ENCODE measurements around the gene GPER1.
A peak's percentile ranks its signal among the peaks of the same experiment; 100 is the strongest.

Gene GPER1

GRCh38 chr7:1094870-1095269 is 7.0 kb downstream of the GPER1 start:
- WGBS (ENCODE audit: extremely low coverage, insufficient coverage, insufficient read length): no CpG with 5 or more reads among the region's 14 CpGs
- Histone ChIP-seq H3K9ac (ENCODE audit: low read length) (no peak overlapping the region), H3K4ac (ENCODE audit: low read depth, low read length) (no peak overlapping the region), H3K18ac (ENCODE audit: low read length) (no peak overlapping the region), H4K8ac (ENCODE audit: low read depth, low read length) (no peak overlapping the region), H3K14ac (ENCODE audit: low read length) (no peak overlapping the region), H2BK120ac (ENCODE audit: insufficient read depth, low read length, poor library complexity) (no peak overlapping the region), H2BK12ac (ENCODE audit: low read length) (no peak overlapping the region), H3K27ac (ENCODE audit: low read depth, low read length) (no peak overlapping the region), H2AK5ac (ENCODE audit: low read length) (no peak overlapping the region), H2BK5ac (ENCODE audit: low read depth, low read length, poor library complexity) (no peak overlapping the region), H4K91ac (ENCODE audit: low read depth, low read length) (no peak overlapping the region), H3K4me3 (ENCODE audit: low read depth, low read length) (no peak overlapping the region), H3K79me2 (ENCODE audit: control insufficient read depth, insufficient read depth, low read length, poor library complexity) (no peaks in the 10 kb centered on the region), H3K4me1 (ENCODE audit: control insufficient read depth in 1 of 2, insufficient read depth in 2 of 2, low read length in 2 of 2) (peaks cover 19 to 29% of the 10 kb centered on the region in 2 experiments), H3K23ac (ENCODE audit: low read length) (no peak overlapping the region), H3K4me2 (ENCODE audit: low read length) (no peak overlapping the region), H3K9me3 (ENCODE audit: insufficient read depth, low read depth, low read length) (peaks cover 7% of the 10 kb centered on the region), H3K27me3 (ENCODE audit: insufficient read depth, low read length) (no peaks in the 10 kb centered on the region), H4K12ac (ENCODE audit: low read depth, low read length) (no peak overlapping the region), H3K36me3 (ENCODE audit: control insufficient read depth in 1 of 2, insufficient read depth in 2 of 2, low read length in 2 of 2) (peaks cover 24 to 29% of the 10 kb centered on the region in 2 experiments), H3K79me1 (ENCODE audit: low read length) (no peaks in the 10 kb centered on the region), H2AFZ (ENCODE audit: insufficient read depth, low read length, poor library complexity) (no peak overlapping the region)
- no peak for DNase-seq

GRCh38 chr7:1095621-1096155 is 7.8 kb downstream of the GPER1 start:
- Histone ChIP-seq H3K14ac (ENCODE audit: low read length) (no peak overlapping the region), H3K4me3 (ENCODE audit: low read depth, low read length) (no peak overlapping the region), H2AFZ (ENCODE audit: insufficient read depth, low read length, poor library complexity) (no peak overlapping the region), H3K9me3 (ENCODE audit: insufficient read depth, low read depth, low read length) (peaks cover 7% of the 10 kb centered on the region), H3K79me1 (ENCODE audit: low read length) (peaks cover under 1% of the 10 kb centered on the region), H4K91ac (ENCODE audit: low read depth, low read length) (no peak overlapping the region), H3K23ac (ENCODE audit: low read length) (no peak overlapping the region), H2BK12ac (ENCODE audit: low read length) (no peak overlapping the region), H3K79me2 (ENCODE audit: control insufficient read depth, insufficient read depth, low read length, poor library complexity) (no peaks in the 10 kb centered on the region), H3K4me2 (ENCODE audit: low read length) (no peak overlapping the region), H4K12ac (ENCODE audit: low read depth, low read length) (no peak overlapping the region), H3K18ac (ENCODE audit: low read length) (peak overlapping the region; percentile 5), H3K9ac (ENCODE audit: low read length) (no peak overlapping the region), H2AK5ac (ENCODE audit: low read length) (no peak overlapping the region), H2BK120ac (ENCODE audit: insufficient read depth, low read length, poor library complexity) (no peak overlapping the region), H4K8ac (ENCODE audit: low read depth, low read length) (no peak overlapping the region), H3K4ac (ENCODE audit: low read depth, low read length) (no peak overlapping the region), H3K4me1 (ENCODE audit: control insufficient read depth in 1 of 2, insufficient read depth in 2 of 2, low read length in 2 of 2) (peaks cover 23 to 33% of the 10 kb centered on the region in 2 experiments), H3K27ac (ENCODE audit: low read depth, low read length) (no peak overlapping the region), H2BK5ac (ENCODE audit: low read depth, low read length, poor library complexity) (no peak overlapping the region), H3K27me3 (ENCODE audit: insufficient read depth, low read length) (no peaks in the 10 kb centered on the region), H3K36me3 (ENCODE audit: control insufficient read depth in 1 of 2, insufficient read depth in 2 of 2, low read length in 2 of 2) (peaks cover 24 to 29% of the 10 kb centered on the region in 2 experiments)
- no peak for DNase-seq
- no CpG with 5 or more reads among the region's 23 CpGs for WGBS (ENCODE audit: extremely low coverage, insufficient coverage, insufficient read length)

GRCh38 chr7:1096156-1097119 is 8.5 kb downstream of the GPER1 start:
- no peak overlapping the region for H4K91ac ChIP-seq (ENCODE audit: low read depth, low read length)
- H3K14ac ChIP-seq (ENCODE audit: low read length): no peak overlapping the region
- H2BK12ac ChIP-seq (ENCODE audit: low read length): no peak overlapping the region
- H3K4me3 ChIP-seq (ENCODE audit: low read depth, low read length): no peak overlapping the region
- H2AFZ ChIP-seq (ENCODE audit: insufficient read depth, low read length, poor library complexity): no peak overlapping the region
- no peak overlapping the region for H4K8ac ChIP-seq (ENCODE audit: low read depth, low read length)
- no peak overlapping the region for H3K4me2 ChIP-seq (ENCODE audit: low read length)
- no peaks in the 10 kb centered on the region for H3K27me3 ChIP-seq (ENCODE audit: insufficient read depth, low read length)
- peaks cover 24 to 34% of the 10 kb centered on the region in 2 experiments for H3K4me1 ChIP-seq (ENCODE audit: control insufficient read depth in 1 of 2, insufficient read depth in 2 of 2, low read length in 2 of 2)
- no peak overlapping the region for H2BK5ac ChIP-seq (ENCODE audit: low read depth, low read length, poor library complexity)
- peaks cover 24 to 32% of the 10 kb centered on the region in 2 experiments for H3K36me3 ChIP-seq (ENCODE audit: control insufficient read depth in 1 of 2, insufficient read depth in 2 of 2, low read length in 2 of 2)
- no peak overlapping the region for H3K9ac ChIP-seq (ENCODE audit: low read length)
- no CpG with 5 or more reads among the region's 44 CpGs for WGBS (ENCODE audit: extremely low coverage, insufficient coverage, insufficient read length)
- H3K18ac ChIP-seq (ENCODE audit: low read length): peak overlapping the region; percentile 8
- DNase-seq: no peak
- no peak overlapping the region for H3K27ac ChIP-seq (ENCODE audit: low read depth, low read length)
- peaks cover 4% of the 10 kb centered on the region for H3K79me1 ChIP-seq (ENCODE audit: low read length)
- H4K12ac ChIP-seq (ENCODE audit: low read depth, low read length): no peak overlapping the region
- H3K9me3 ChIP-seq (ENCODE audit: insufficient read depth, low read depth, low read length): peaks cover 7% of the 10 kb centered on the region
- H3K23ac ChIP-seq (ENCODE audit: low read length): no peak overlapping the region
- no peak overlapping the region for H2AK5ac ChIP-seq (ENCODE audit: low read length)
- H2BK120ac ChIP-seq (ENCODE audit: insufficient read depth, low read length, poor library complexity): no peak overlapping the region
- no peak overlapping the region for H3K4ac ChIP-seq (ENCODE audit: low read depth, low read length)
- no peaks in the 10 kb centered on the region for H3K79me2 ChIP-seq (ENCODE audit: control insufficient read depth, insufficient read depth, low read length, poor library complexity)

GRCh38 chr7:1097120-1097504 is 9.2 kb downstream of the GPER1 start:
- no peak overlapping the region for H2AK5ac ChIP-seq (ENCODE audit: low read length)
- no peak overlapping the region for H2BK120ac ChIP-seq (ENCODE audit: insufficient read depth, low read length, poor library complexity)
- H2BK5ac ChIP-seq (ENCODE audit: low read depth, low read length, poor library complexity): no peak overlapping the region
- peaks cover 28 to 31% of the 10 kb centered on the region in 2 experiments for H3K4me1 ChIP-seq (ENCODE audit: control insufficient read depth in 1 of 2, insufficient read depth in 2 of 2, low read length in 2 of 2)
- H3K9ac ChIP-seq (ENCODE audit: low read length): no peak overlapping the region
- no peak overlapping the region for H4K8ac ChIP-seq (ENCODE audit: low read depth, low read length)
- no peak overlapping the region for H4K12ac ChIP-seq (ENCODE audit: low read depth, low read length)
- no peak overlapping the region for H3K4me3 ChIP-seq (ENCODE audit: low read depth, low read length)
- no CpG with 5 or more reads among the region's 13 CpGs for WGBS (ENCODE audit: extremely low coverage, insufficient coverage, insufficient read length)
- H2AFZ ChIP-seq (ENCODE audit: insufficient read depth, low read length, poor library complexity): no peak overlapping the region
- no peak overlapping the region for H2BK12ac ChIP-seq (ENCODE audit: low read length)
- DNase-seq: no peak
- no peak overlapping the region for H3K4me2 ChIP-seq (ENCODE audit: low read length)
- H3K18ac ChIP-seq (ENCODE audit: low read length): no peak overlapping the region
- H3K23ac ChIP-seq (ENCODE audit: low read length): no peak overlapping the region
- H3K36me3 ChIP-seq (ENCODE audit: control insufficient read depth in 1 of 2, insufficient read depth in 2 of 2, low read length in 2 of 2): peaks cover 21 to 27% of the 10 kb centered on the region in 2 experiments
- no peak overlapping the region for H3K14ac ChIP-seq (ENCODE audit: low read length)
- H4K91ac ChIP-seq (ENCODE audit: low read depth, low read length): no peak overlapping the region
- no peaks in the 10 kb centered on the region for H3K79me2 ChIP-seq (ENCODE audit: control insufficient read depth, insufficient read depth, low read length, poor library complexity)
- peaks cover 4% of the 10 kb centered on the region for H3K9me3 ChIP-seq (ENCODE audit: insufficient read depth, low read depth, low read length)
- no peaks in the 10 kb centered on the region for H3K27me3 ChIP-seq (ENCODE audit: insufficient read depth, low read length)
- peaks cover 6% of the 10 kb centered on the region for H3K79me1 ChIP-seq (ENCODE audit: low read length)
- no peak overlapping the region for H3K27ac ChIP-seq (ENCODE audit: low read depth, low read length)
- no peak overlapping the region for H3K4ac ChIP-seq (ENCODE audit: low read depth, low read length)
